ENCODE data around the gene MAP3K8.

DNA sequence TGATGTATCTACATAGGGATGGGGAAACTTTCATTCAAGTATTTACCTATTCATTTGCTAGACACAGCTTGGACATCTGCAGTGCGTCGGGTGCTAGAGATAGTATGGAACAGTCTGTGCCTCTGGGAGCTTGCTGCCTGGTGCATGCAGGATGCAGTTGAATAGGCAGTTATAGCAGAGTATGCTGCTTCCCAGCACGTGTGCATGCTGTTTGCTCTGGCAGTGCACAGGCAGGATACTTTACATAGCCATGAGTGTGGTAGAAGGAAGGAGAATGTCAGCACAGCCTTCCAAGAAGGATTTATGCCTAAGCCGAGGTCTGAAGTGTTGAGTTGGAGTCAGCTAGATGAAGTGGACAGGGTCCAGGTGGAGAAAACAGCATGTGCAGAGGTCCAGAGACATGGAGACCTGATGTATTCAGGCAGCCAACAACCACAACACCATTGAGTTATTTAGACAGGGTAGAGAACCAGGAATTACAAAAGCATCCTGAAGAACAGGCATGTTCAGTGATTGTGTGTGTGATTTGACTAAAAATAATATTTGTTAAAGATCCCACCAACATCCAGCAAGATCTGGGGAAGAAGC, 8.1 kb downstream of the MAP3K8 start:
- no peak for TF ChIP-seq EZH2 (IDR thresholded peaks at IDR 0.05; ENCODE audit: insufficient read depth, low read length)
- TF ChIP-seq, protein P1, sequence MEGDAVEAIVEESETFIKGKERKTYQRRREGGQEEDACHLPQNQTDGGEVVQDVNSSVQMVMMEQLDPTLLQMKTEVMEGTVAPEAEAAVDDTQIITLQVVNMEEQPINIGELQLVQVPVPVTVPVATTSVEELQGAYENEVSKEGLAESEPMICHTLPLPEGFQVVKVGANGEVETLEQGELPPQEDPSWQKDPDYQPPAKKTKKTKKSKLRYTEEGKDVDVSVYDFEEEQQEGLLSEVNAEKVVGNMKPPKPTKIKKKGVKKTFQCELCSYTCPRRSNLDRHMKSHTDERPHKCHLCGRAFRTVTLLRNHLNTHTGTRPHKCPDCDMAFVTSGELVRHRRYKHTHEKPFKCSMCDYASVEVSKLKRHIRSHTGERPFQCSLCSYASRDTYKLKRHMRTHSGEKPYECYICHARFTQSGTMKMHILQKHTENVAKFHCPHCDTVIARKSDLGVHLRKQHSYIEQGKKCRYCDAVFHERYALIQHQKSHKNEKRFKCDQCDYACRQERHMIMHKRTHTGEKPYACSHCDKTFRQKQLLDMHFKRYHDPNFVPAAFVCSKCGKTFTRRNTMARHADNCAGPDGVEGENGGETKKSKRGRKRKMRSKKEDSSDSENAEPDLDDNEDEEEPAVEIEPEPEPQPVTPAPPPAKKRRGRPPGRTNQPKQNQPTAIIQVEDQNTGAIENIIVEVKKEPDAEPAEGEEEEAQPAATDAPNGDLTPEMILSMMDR (IDR thresholded peaks at IDR 0.05; ENCODE audit: insufficient read depth, low read depth, low read length), result no peak
